Right lobe of liver (tissue), 4 donors: ENCODE measurements around the gene NLRC5.

ENCODE experiments used
- CTCF ChIP-seq, 4 donors: fragments of 200-600 bp in 3 of 4; fragments of 450-650 bp in 1 of 4; IDR thresholded peaks; one replicate each; pipeline versions ENCODE4 v1.5.1 to v1.8.0; 2016 to 2022; ENCODE audit warnings: antibody characterized with exemption in 4 of 4, mild to moderate bottlenecking in 2 of 4
- POLR2A ChIP-seq: fragments of 450-650 bp; IDR thresholded peaks from one replicate; pipeline ENCODE4 v1.6.1; 2017; ENCODE audit warnings: antibody characterized with exemption, mild to moderate bottlenecking
- donor health status: DM: no; HTN: no; CAD: no.
- donor health status: DM: no; HTN: no; CAD: no.
- donor health status: DM: no; HTN: yes; CAD: no.

GRCh38 chr16:57026778-57027062, 37.4 kb downstream of the NLRC5 start:
- TF ChIP-seq POLR2A (no peak), CTCF (IDR thresholded peaks at IDR 0.05) (no peak)
